Neural cell (in vitro differentiated cells): ENCODE measurements around the gene RNF217. TPM values are rescaled to one million over a fixed set of nuclear protein-coding genes. Genes with fewer than 3 reads are reported as not detected.

Source experiments
- H2AFZ ChIP-seq: fragments of 200-600, 300-800 bp; sonication (generic), shearing (Covaris generic); 2 replicates; pipeline ENCODE4 v1.6.0; 2014; ENCODE audit warnings: low read depth, mild to moderate bottlenecking, antibody characterized with exemption, low read length, moderate library complexity
- H3F3A ChIP-seq: fragments of 200-600 bp; shearing (Covaris generic); 2 replicates; pipeline ENCODE4 v1.6.1; 2016; ENCODE audit warnings: mild to moderate bottlenecking, moderate library complexity, mixed read lengths, antibody characterized with exemption, low read length; ENCODE audit not compliant: insufficient read depth, poor library complexity, severe bottlenecking
- H3K27ac ChIP-seq: fragments of 200-600, 300-800 bp; sonication (generic), shearing (Covaris generic); 2 replicates; pipeline ENCODE4 v1.5.1; 2014; ENCODE audit warnings: mild to moderate bottlenecking, low read length, moderate library complexity
- H3K27me3 ChIP-seq: fragments of 300-800, 200-600 bp; sonication (generic), shearing (Covaris generic); 2 replicates; pipeline ENCODE4 v1.6.0; 2014; ENCODE audit warnings: mild to moderate bottlenecking, low read depth, low read length, moderate library complexity; ENCODE audit not compliant: insufficient read depth
- H3K36me3 ChIP-seq: fragments of 300-800, 200-600 bp; sonication (generic), shearing (Covaris generic); 2 replicates; pipeline ENCODE4 v1.5.1; 2014; ENCODE audit warnings: mild to moderate bottlenecking, antibody characterized with exemption, low read length, moderate library complexity; ENCODE audit not compliant: insufficient read depth
- H3K4me2 ChIP-seq: fragments of 300-800, 200-600 bp; sonication (generic), shearing (Covaris generic); 2 replicates; pipeline ENCODE4 v1.6.0; 2014; ENCODE audit warnings: mild to moderate bottlenecking, low read length
- H3K4me3 ChIP-seq: fragments of 300-800, 200-600 bp; sonication (generic), shearing (Covaris generic); 2 replicates; pipeline ENCODE4 v1.5.1; 2014; ENCODE audit warnings: mild to moderate bottlenecking, low read length, moderate library complexity
- H3K79me2 ChIP-seq: fragments of 200-600 bp; shearing (Covaris generic); replicated peaks from 2 replicates; pipeline ENCODE4 v1.6.0; 2014; ENCODE audit warnings: mild to moderate bottlenecking, low read length, moderate library complexity; ENCODE audit not compliant: insufficient read depth
- H3K9ac ChIP-seq: fragments of 300-800, 200-600 bp; sonication (generic), shearing (Covaris generic); 2 replicates; pipeline ENCODE4 v1.6.1; 2016; ENCODE audit warnings: mild to moderate bottlenecking, low read length, mixed read lengths
- H3K9me2 ChIP-seq: fragments of 200-600 bp; shearing (Covaris generic); 2 replicates; pipeline ENCODE4 v1.6.1; 2016; ENCODE audit warnings: mild to moderate bottlenecking, low read length, mixed read lengths; ENCODE audit not compliant: insufficient read depth
- H3K9me3 ChIP-seq: fragments of 200-600, 300-800 bp; sonication (generic), shearing (Covaris generic); 2 replicates; pipeline ENCODE4 v1.6.1; 2016; ENCODE audit warnings: mild to moderate bottlenecking, mixed run types, low read length, moderate library complexity, mixed read lengths
- H4K20me1 ChIP-seq: fragments of 200-600 bp; shearing (Covaris generic); 2 replicates; pipeline ENCODE4 v1.6.1; 2016; ENCODE audit warnings: mild to moderate bottlenecking, mixed run types; ENCODE audit not compliant: insufficient read depth
- EP300 ChIP-seq: fragments of 450-650 bp; conservative IDR thresholded peaks from 2 replicates; pipeline ENCODE4 v1.6.1; 2014; ENCODE audit warnings: antibody characterized with exemption, mild to moderate bottlenecking, moderate library complexity; ENCODE audit not compliant: poor library complexity, severe bottlenecking
- EZH2 ChIP-seq: fragments of 200-600, 300-800 bp; shearing (Covaris generic), sonication (generic); IDR thresholded peaks from 2 replicates; pipeline ENCODE4 v1.6.1; 2014; ENCODE audit warnings: antibody characterized with exemption, low read length, borderline replicate concordance, mild to moderate bottlenecking; ENCODE audit not compliant: insufficient read depth, poor library complexity, severe bottlenecking
- MXI1 ChIP-seq: fragments of 450-650 bp; conservative IDR thresholded peaks from 2 replicates; pipeline ENCODE4 v1.6.1; 2014; ENCODE audit warnings: antibody characterized with exemption, mild to moderate bottlenecking; ENCODE audit not compliant: poor library complexity, severe bottlenecking
- POLR2AphosphoS5 ChIP-seq: IDR thresholded peaks from 2 replicates; pipeline ENCODE4 v1.6.1; 2012
- RAD21 ChIP-seq: fragments of 450-650 bp; conservative IDR thresholded peaks from 2 replicates; pipeline ENCODE4 v1.6.1; 2014; ENCODE audit warnings: antibody characterized with exemption, mild to moderate bottlenecking, moderate library complexity
- REST ChIP-seq: IDR thresholded peaks from 2 replicates; pipeline ENCODE4 v1.6.1; 2012; ENCODE audit warnings: borderline replicate concordance
- SMC3 ChIP-seq: fragments of 450-650 bp; conservative IDR thresholded peaks from 2 replicates; pipeline ENCODE4 v1.6.1; 2014; ENCODE audit warnings: antibody characterized with exemption, mild to moderate bottlenecking, moderate library complexity; ENCODE audit not compliant: poor library complexity
- TAF1 ChIP-seq: IDR thresholded peaks from 2 replicates; pipeline ENCODE4 v1.6.1; 2012; ENCODE audit warnings: low read depth
- polyA plus RNA-seq: library from polyadenylated mRNA; depleted of rRNA; stranded (reverse); fragments of >200 nt; gene quantifications from 2 replicates; pipeline ENCODE4 v1.2.3, GENCODE V29; 2014
- TF ChIP-seq, protein P1 (sequence below): fragments of 450-650 bp; IDR thresholded peaks from 2 replicates; pipeline ENCODE4 v1.5.1; 2014; ENCODE audit warnings: antibody characterized with exemption, mild to moderate bottlenecking, moderate library complexity; ENCODE audit not compliant: poor library complexity, severe bottlenecking

Gene RNF217
- polyA plus RNA-seq, 1 donor from 2014 or later, result 10.2 TPM

- no peak for TF ChIP-seq REST
- TF ChIP-seq EP300, result no peak
- TF ChIP-seq EZH2, result no peak
- TF ChIP-seq, protein P1, sequence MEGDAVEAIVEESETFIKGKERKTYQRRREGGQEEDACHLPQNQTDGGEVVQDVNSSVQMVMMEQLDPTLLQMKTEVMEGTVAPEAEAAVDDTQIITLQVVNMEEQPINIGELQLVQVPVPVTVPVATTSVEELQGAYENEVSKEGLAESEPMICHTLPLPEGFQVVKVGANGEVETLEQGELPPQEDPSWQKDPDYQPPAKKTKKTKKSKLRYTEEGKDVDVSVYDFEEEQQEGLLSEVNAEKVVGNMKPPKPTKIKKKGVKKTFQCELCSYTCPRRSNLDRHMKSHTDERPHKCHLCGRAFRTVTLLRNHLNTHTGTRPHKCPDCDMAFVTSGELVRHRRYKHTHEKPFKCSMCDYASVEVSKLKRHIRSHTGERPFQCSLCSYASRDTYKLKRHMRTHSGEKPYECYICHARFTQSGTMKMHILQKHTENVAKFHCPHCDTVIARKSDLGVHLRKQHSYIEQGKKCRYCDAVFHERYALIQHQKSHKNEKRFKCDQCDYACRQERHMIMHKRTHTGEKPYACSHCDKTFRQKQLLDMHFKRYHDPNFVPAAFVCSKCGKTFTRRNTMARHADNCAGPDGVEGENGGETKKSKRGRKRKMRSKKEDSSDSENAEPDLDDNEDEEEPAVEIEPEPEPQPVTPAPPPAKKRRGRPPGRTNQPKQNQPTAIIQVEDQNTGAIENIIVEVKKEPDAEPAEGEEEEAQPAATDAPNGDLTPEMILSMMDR, result no peak
- no peak for TF ChIP-seq SMC3
- no peak for TF ChIP-seq MXI1
- TF ChIP-seq TAF1, result no peak
- no peak for TF ChIP-seq POLR2AphosphoS5
- TF ChIP-seq RAD21, result no peak
Observed at GRCh38 chr6:125138083-125138482, 175.8 kb downstream of the RNF217 start.

DNA sequence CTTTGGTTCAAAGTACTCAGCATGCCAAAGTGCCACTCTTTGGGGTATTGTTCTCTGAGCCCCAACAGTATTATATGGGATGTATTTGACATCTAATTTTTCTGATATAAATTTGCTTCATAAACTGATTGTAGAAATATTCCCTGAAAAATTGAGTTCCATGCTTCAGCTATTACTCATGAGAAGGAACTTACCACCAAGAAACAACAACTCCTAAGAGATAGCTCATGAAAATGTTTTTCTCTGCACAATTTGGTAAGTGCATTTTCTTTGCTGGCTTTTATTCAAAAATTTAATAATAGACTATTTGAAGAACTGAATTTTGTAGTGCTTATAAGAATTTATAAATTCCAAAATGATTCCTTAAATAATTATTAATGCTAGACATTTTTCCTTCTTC lies 178.6 kb downstream of the RNF217 start:
- H3F3A ChIP-seq, result no peaks in the 10 kb centered on the region
- H3K36me3 ChIP-seq, result no peaks in the 10 kb centered on the region
- no peak overlapping the region for H3K4me2 ChIP-seq
- H3K27ac ChIP-seq, result no peak overlapping the region
- H4K20me1 ChIP-seq, result no peaks in the 10 kb centered on the region
- TF ChIP-seq EP300, result no peak
- TF ChIP-seq TAF1, result no peak
- TF ChIP-seq, protein P1, result no peak
- H3K27me3 ChIP-seq, result no peaks in the 10 kb centered on the region
- no peak overlapping the region for H3K4me3 ChIP-seq
- no peaks in the 10 kb centered on the region for H3K79me2 ChIP-seq
- no peak overlapping the region for H2AFZ ChIP-seq
- H3K9ac ChIP-seq, result no peak overlapping the region
- H3K9me2 ChIP-seq, result no peaks in the 10 kb centered on the region
- no peaks in the 10 kb centered on the region for H3K9me3 ChIP-seq

More at GRCh38 chr6:125138083-125138482, 175.8 kb downstream of the RNF217 start:
- Histone ChIP-seq H4K20me1 (no peaks in the 10 kb centered on the region), H3F3A (no peaks in the 10 kb centered on the region), H3K79me2 (no peaks in the 10 kb centered on the region), H2AFZ (no peak overlapping the region), H3K9me3 (no peaks in the 10 kb centered on the region), H3K9ac (no peak overlapping the region), H3K4me2 (no peak overlapping the region), H3K9me2 (no peaks in the 10 kb centered on the region), H3K27ac (no peak overlapping the region), H3K4me3 (no peak overlapping the region), H3K27me3 (no peaks in the 10 kb centered on the region), H3K36me3 (no peaks in the 10 kb centered on the region)

Other genes with a start within 250 kb of the RNF217 start
- 8.9 and 9.2 TPM in 2 replicates for gene TPD52L1, start 191.3 kb downstream of the RNF217 start, polyA plus RNA-seq